Activated CD8-positive, alpha-beta memory T cell treated with anti-CD3 and anti-CD28 coated beads, Interleukin-2, amount 50 U/mL, for 4 hours (primary cell): ENCODE results near the gene GABRR3.

Experiments
- DNase-seq: peaks from one replicate; pipeline ENCODE4 v3.0.0-alpha.2; 2020

Gene GABRR3

GRCh38 chr3:97988784-97989568, 46.1 kb downstream of the GABRR3 start:
- DNase-seq: no peak

GRCh38 chr3:97987306-97987705, 47.8 kb downstream of the GABRR3 start:
- no peak for DNase-seq

GRCh38 chr3:97983933-97984491, 51.1 kb downstream of the GABRR3 start:
- DNase-seq: no peak

GRCh38 chr3:97981886-97982285, 53.2 kb downstream of the GABRR3 start:
- no peak for DNase-seq

GRCh38 chr3:97979610-97980009, 55.5 kb downstream of the GABRR3 start:
- no peak for DNase-seq

- no peak for DNase-seq
Measured at GRCh38 chr3:97975466-97975865, 59.6 kb downstream of the GABRR3 start.

- no peak for DNase-seq
Measured at GRCh38 chr3:97974996-97975395, 60.1 kb downstream of the GABRR3 start.

GRCh38 chr3:97972976-97973375, 62.1 kb downstream of the GABRR3 start:
- DNase-seq: no peak

- DNase-seq: peak; percentile 79
Measured at GRCh38 chr3:97971679-97972567, 63.2 kb downstream of the GABRR3 start, which contains the start of gene RIOX2. Gene RIOX2, minus strand, starts transcription at chr3:97972431. Its CDS starts 4,838 bp downstream, at chr3:97967593.

- DNase-seq: no peak
Measured at GRCh38 chr3:97970956-97971620, 64.0 kb downstream of the GABRR3 start.

- DNase-seq: no peak
Measured at GRCh38 chr3:97970156-97970555, 65.0 kb downstream of the GABRR3 start.

- DNase-seq: no peak
Measured at GRCh38 chr3:97969541-97969940, 65.6 kb downstream of the GABRR3 start.

GRCh38 chr3:97968376-97968775, 66.7 kb downstream of the GABRR3 start:
- no peak for DNase-seq

- DNase-seq: no peak
Measured at GRCh38 chr3:97967966-97968365, 67.1 kb downstream of the GABRR3 start.

GRCh38 chr3:97960993-97961766, 73.9 kb downstream of the GABRR3 start:
- DNase-seq: no peak

GRCh38 chr3:97960551-97960950, 74.6 kb downstream of the GABRR3 start:
- DNase-seq: no peak

- no peak for DNase-seq
Measured at GRCh38 chr3:97959872-97960271, 75.2 kb downstream of the GABRR3 start.

- no peak for DNase-seq
Measured at GRCh38 chr3:97958796-97959195, 76.3 kb downstream of the GABRR3 start.

- no peak for DNase-seq
Measured at GRCh38 chr3:97958396-97958795, 76.7 kb downstream of the GABRR3 start.

- no peak for DNase-seq
Measured at GRCh38 chr3:97957617-97958311, 77.4 kb downstream of the GABRR3 start.

GRCh38 chr3:97956051-97956450, 79.1 kb downstream of the GABRR3 start:
- no peak for DNase-seq
